ENCODE results near the gene LGALS8. TPM values are rescaled to one million over a fixed set of nuclear protein-coding genes. Genes with fewer than 3 reads are reported as not detected.

LGALS8 gene
- total and polyA plus RNA-seq, 2 of the 4 experiments (the other 2 are of a cell fraction), result 41.3 to 57.7 TPM

DNA sequence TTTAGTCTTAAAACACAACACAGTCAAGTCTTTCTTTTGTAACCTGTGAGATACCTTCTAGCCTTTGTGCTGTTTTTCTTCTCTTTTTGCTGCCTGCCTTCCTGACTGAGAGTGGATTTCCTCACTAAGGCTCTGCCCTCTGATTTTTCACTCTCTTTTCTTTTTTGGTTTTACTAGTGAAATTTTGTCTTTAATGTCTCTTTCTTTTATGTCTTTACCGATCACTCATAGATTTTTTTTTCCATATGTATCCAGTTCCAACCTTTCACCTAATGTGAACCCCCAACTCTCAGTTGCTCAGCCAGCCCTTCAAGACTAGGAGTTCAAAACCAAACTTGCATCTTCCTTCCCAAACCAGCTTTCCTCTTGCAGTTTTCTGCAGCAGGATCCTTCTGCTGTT is 6.5 kb downstream of the LGALS8 start:
- Histone ChIP-seq H3K23ac (ENCODE audit: low read depth, low read length) (no peak overlapping the region), H3K36me3 (ENCODE audit: control insufficient read depth, insufficient read depth, low read length) (peaks cover 4% of the 10 kb centered on the region; the same call in 1 of the 2 replicates), H2BK5ac (ENCODE audit: low read depth, low read length, poor library complexity, severe bottlenecking) (no peak overlapping the region), H2BK15ac (ENCODE audit: low read depth, low read length) (no peak overlapping the region), H2AFZ (replicated peaks; ENCODE audit: low read length, poor library complexity) (no peak overlapping the region), H4K91ac (ENCODE audit: insufficient read depth, low read depth, low read length) (no peak overlapping the region), H2AK9ac (replicated peaks; ENCODE audit: low read depth, low read length, poor library complexity) (no peak overlapping the region), H3K9me1 (ENCODE audit: insufficient read depth, low read length) (no peaks in the 10 kb centered on the region), H3K9me3 (ENCODE audit: control insufficient read depth, insufficient read depth, low read length) (no peaks in the 10 kb centered on the region), H2AK5ac (ENCODE audit: low read depth, low read length) (no peak overlapping the region), H4K8ac (ENCODE audit: low read depth in 2 of 2, low read length in 2 of 2) (no peak overlapping the region), H2BK20ac (ENCODE audit: low read depth, low read length) (no peak overlapping the region), H3K9ac (ENCODE audit: low read depth, low read length) (no peak overlapping the region), H3K14ac (replicated peaks; ENCODE audit: low read depth, low read length) (no peak overlapping the region), H3K4ac (ENCODE audit: low read depth, low read length) (no peak overlapping the region), H3K27me3 (ENCODE audit: control insufficient read depth, insufficient read depth, low read length) (no peaks in the 10 kb centered on the region), H3K4me3 (ENCODE audit: insufficient read depth, low read depth, low read length) (no peak overlapping the region), H3K27ac (ENCODE audit: insufficient read depth, low read length) (no peak overlapping the region), H3K79me1 (ENCODE audit: low read depth in 1 of 2, low read length in 2 of 2) (peaks cover 5 to 15% of the 10 kb centered on the region in 2 experiments), H3K56ac (ENCODE audit: extremely low read depth, insufficient read depth, low read length) (no peak overlapping the region), H3K4me1 (ENCODE audit: control insufficient read depth, insufficient read depth, low read length) (peaks cover 7% of the 10 kb centered on the region), H2BK120ac (ENCODE audit: low read depth, low read length) (no peak overlapping the region), H4K20me1 (ENCODE audit: insufficient read depth, low read length) (no peaks in the 10 kb centered on the region), H4K5ac (ENCODE audit: low read depth, low read length) (no peak overlapping the region), H3K4me2 (ENCODE audit: low read depth, low read length) (no peak overlapping the region), H3K18ac (ENCODE audit: low read depth, low read length) (no peak overlapping the region)
- no CpG with 5 or more reads among the region's 1 CpG for WGBS, 2 experiments (ENCODE audit: extremely low coverage in 2 of 2, insufficient read length in 1 of 2)
- in situ Hi-C loops (cut with MboI; ENCODE audit: low sequenced_read_pairs) (no loop called here), intact Hi-C loops (cut with micrococcal nuclease) (no loop called here), dilution Hi-C loops (cut with HindIII; ENCODE audit: low sequenced_read_pairs, unreplicated experiment) (no loop called here)
- DNase-seq, result no peak
- TF ChIP-seq, protein P1, sequence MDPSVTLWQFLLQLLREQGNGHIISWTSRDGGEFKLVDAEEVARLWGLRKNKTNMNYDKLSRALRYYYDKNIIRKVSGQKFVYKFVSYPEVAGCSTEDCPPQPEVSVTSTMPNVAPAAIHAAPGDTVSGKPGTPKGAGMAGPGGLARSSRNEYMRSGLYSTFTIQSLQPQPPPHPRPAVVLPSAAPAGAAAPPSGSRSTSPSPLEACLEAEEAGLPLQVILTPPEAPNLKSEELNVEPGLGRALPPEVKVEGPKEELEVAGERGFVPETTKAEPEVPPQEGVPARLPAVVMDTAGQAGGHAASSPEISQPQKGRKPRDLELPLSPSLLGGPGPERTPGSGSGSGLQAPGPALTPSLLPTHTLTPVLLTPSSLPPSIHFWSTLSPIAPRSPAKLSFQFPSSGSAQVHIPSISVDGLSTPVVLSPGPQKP (IDR thresholded peaks at IDR 0.05; ENCODE audit: borderline replicate concordance, low read depth, low read length), result no peak
- TF ChIP-seq POLR2A (IDR thresholded peaks at IDR 0.05; ENCODE audit: low read depth, low read length) (no peak), SMC3 (IDR thresholded peaks at IDR 0.05; ENCODE audit: low read depth, low read length) (no peak), NFE2L2 (IDR thresholded peaks at IDR 0.05; ENCODE audit: low read depth, low read length) (no peak)
- ChIA-PET POLR2A (ENCODE audit: unreplicated experiment) (interaction anchor here (0.5 kb wide), 1 partner anchor 24 kb away, joined by 3 read pairs; no protein-coding TSS in a partner anchor), CTCF (no interaction called here)
- ATAC-seq (ENCODE audit: low read depth), result no peak
- BruUV-seq (replicated peaks), result no TSS peak

All from IMR-90 (cell line).